Hypothalamus (tissue), 51 donors: ENCODE results near the gene NADSYN1.

Experiments used
- DNase-seq, 51 donors: peaks; one replicate each; lab custom pipeline; 2025; lab: John Stamatoyannopoulos, UW

NADSYN1 gene

DNA sequence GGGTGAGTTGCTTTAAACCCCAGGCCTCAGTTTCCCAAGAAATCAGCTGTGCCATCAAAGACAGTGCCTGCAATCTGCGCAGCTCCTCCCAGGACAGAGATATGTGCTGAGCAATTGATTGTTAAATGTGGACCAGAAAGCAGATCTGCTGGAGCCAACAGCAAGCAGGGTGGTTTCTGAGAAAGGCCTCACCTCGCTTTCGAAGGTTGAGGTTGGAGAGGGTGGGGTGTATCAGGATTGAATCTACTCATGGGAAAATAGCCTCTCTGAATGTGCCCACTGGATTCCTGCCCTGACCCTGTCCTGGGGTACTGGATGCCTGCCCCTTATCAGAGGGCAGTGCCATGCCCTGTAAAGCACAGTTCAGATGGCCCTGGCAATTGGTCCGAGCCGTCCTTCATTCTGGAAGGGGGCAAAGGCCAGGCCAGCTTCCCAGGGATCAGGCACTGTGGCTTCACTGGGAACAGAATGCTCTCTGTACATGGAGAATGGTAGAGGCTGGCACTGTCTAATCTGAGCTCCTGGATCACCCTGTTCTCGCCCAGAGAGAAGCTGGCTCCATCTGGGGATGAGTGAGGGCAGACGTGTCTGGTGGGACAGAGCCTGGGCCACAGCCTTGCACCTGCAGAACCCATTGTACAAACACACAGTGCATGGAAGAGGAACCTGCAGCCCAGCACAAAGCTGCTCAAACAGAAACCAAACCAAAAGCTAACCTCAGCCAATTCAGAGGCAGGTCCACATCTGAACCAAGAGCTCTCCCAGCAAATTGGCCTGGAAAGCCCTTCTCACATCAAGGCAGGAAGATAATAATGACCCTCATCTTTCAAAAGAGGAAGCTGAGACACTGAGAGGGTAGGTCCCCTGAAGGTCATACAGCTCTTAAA lies 20.0 kb upstream of the NADSYN1 start:
- DNase-seq = peak in 34 of 51 donors; percentile 8 to 82 (median 46)

DNA sequence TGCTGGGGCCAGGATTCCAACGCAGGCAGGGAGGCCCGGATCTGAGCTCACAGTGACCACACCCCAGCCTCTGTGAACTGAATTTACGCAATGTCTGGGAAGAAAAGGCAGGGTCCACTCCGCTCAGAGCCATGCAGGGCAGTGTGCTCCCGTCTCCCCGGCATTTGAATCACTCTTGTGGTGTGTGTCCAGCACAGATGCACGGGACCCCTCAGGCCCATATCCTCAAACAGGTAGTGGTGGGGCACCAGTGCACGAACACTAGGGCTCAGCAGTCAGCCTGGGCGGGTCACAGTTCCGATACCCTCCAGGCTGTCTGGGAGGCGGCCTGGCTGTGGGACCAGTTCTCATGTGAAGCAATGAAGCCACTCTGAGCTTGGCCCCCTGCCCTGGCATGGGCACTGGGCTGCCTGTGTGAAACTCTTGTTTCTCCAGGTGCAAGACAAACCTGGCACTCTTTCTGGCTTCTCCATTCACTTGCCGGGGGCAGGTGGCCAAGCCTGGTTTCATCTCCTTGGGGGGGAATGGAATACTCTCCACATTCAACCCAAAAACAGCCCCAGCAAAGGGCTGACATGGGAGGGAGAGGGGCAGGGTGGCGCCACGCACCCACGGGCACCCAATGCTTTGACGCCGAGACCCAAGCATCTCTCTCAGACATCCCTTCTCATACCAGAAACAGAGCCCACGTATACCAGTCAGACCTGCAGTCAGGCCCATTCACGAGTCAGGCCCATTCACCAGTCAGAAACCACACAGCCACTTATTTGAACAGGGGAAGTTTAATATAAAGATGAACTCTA lies 19.2 kb upstream of the NADSYN1 start:
- peak in 7 of 51 donors; percentile 11 to 60 (median 23) for DNase-seq

DNA sequence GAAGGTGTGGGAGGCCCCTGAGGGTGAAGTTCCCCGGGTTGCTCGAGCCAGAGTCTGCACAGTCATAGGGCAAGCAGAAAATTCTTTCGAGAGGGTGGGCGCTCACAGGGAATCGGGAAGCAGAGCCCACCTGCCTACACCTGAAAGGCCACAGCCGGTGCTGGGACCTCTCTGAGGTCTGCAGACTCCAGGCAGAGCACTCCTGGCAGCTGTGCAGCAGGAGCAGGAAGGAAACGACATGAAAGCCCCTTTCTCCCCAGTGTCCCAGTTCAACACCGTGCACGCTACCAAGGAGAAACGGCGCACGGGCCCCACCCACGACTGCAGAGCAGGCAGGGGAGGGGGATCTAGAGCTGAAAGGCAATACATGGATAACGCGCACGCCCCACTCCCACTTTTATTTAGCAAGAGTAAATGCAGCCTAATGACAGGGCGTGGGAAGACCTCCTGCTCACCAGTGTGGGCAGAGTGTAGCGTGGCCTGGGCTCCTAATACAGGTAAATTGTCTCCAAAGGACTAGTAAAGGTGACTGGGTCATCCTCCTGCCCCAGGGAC lies 18.4 kb upstream of the NADSYN1 start:
- no peak for DNase-seq

DNA sequence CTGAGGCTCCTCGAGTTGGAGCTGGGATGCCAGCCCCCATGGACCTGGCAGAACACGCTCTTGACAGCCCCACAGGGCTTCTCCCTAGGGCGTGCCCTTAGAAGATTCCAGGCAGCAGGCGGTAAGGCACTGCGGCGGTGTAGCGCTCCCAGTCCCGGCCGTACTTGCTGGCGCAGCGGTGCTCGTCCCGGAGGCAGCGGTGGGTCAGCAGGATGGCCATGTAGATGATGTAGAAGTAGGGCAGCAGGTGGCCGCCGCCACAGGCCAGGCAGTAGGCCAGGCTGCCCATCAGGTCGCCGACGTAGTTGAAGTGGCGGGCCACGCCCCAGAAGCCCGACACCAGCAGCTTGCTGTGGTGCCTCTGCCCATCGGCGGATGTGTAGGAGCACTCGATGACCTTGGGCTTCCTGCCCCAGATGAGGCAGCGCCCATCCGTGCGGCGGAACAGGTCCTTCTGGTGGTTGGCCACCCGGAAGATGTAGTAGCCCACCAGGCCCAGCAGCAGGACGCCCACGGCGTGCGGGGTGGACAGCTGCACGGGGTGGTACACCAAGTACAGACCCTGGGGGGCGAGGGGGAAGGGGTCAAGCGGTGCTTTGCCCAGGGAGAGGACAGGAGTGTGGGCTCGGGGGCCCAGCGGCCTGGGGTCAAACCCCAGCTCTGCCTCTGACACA lies 17.6 kb upstream of the NADSYN1 start:
- no peak for DNase-seq

DNA sequence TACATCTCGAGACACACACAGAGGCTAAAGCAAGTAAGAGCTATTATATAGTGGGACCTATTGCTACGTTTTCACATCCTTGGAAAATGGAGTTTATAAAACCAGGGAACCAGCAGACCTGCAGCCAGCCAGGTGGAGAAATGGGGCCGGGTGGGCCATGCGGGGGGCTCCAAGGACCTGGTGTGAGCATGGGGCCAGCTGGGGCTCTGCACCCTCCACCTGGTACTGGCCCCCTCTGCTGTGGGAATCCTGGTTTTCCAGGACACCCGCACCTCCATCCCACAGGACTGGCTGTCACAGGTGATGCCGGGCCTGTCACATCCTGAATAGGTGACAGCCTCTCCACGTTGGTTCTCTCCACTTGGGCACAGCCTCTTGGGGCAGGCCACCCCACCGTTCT lies 16.1 kb upstream of the NADSYN1 start:
- no peak for DNase-seq

DNA sequence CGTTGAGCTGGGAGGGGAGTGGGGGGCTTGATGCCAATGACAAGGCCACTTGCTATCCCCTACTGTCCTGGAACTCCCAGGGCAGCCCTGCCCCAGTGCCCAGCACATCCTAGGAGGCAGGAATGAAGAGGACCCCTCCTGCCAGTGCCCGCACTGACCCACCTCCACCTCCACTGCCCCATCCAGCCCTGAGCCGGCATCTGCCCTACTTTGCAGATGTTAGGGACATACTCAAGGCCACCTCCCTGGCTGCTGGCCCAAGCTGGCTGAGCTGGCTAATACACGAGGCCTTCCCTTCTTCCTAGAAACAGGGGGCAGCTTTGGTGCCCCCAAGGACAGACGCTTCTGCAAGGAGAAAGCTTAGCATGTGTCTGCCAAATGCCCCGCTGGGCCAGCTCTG lies 15.6 kb upstream of the NADSYN1 start:
- DNase-seq = no peak

DNA sequence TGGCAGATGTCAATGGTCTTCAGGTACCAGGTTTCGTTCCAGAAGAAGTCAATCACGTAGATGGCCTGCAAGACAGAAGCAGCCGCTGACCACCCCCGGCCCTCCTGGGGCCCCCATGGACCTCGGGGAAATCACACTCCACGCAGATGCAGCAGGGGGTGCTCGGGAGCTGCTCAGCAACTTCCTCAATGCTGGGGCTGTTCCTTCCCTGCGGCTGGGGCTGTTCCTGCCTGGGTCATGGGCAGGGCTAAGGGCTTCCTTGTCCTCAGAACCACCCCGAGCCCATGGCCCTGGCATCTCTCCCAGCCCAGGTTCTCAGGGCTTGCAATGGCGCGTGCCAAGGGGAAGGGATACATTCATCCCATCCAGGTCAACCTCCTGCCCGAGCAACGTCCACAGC lies 15.1 kb upstream of the NADSYN1 start:
- DNase-seq = no peak

DNA sequence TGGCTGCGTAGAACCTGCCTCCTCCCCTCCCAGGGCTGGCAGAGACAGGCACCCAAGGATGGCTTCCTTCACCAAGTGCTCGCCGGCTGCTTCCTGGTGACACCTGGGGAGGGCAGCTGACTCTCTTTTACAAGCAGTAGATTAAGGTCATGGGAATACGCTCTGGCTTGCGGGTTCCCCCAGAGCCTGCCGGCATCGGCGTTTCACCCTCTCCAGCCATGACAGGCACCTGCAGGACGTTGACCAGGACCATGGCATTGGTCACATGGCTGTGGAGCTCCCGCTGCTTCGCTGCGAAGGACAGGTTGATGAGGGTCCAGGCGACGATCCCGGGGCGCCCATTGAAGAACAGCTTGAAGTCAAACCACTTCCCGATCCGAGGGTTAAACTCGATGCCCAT lies 14.4 kb upstream of the NADSYN1 start:
- no peak for DNase-seq

DNA sequence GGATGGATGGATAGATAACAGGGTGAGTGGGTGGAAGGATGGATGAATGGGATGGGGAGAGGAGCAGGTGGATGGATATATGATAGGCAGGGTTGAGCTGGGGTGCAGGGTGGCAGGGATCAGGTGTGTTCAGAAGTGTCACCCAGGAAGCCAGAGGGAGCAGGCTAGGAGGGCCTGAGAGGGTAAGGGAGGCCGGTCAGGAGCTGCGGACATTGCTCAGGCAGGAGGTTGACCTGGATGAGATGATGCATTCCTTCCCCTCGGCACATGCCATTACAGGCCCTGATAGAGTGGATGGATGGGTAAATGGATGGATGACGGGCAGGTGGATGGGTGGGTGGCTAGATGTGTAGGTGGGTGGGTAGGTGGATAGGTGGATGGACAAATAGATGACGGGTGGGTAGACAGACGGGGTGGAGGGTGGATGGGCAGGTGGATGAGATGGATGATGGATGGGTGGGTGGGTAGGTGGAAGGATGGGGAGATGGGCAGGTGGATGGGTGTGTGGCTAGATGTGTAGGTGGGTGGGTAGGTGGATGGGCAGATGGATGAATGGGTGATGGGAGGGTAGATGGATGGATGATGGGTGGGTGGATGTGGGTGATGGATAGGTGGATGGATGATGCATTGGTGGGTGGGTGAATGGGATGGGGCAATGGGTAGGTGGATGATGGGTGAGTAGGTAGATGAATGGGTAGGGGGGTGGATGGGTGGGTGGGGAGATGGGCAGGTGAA lies 12.8 kb upstream of the NADSYN1 start:
- DNase-seq = no peak

DNA sequence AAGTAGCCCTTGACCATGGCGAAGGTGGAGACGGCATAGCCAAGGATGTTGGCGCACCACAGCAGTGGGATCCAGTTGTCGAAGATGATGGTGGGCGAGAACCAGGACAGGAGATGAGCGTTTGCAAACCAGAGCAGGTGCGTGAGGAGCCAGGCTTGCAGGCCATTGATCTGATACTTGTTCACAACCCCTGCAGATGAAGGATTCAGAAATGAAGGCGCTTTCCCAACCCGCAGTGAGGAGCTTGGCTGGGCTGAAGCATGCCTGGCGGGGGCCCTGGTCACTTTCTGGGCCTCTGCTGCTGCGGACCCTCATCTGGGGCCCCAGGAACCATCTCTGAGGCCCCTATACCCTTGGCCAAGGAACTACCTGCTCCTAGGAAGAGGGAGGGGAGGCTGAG lies 11.8 kb upstream of the NADSYN1 start:
- no peak for DNase-seq

DNA sequence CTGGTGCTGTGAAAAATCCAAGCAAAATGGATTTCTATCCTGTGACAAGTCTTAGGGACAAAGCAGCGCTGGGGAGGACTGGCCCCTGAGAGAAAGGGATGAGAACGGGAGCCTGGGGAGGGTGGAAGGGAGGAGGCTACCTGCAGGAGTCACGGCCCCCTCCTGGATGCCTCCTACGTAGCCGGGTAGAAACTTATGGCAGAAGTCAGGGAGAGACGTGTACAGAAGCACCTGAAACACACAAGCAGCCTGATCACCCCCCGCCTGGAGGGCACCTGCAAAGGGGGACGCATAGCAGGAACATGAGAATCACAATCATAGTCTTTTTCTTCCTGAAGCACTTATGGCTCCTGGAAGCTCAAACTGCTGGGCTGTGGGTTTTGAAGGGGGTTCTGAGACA lies 10.9 kb upstream of the NADSYN1 start:
- no peak for DNase-seq

DNA sequence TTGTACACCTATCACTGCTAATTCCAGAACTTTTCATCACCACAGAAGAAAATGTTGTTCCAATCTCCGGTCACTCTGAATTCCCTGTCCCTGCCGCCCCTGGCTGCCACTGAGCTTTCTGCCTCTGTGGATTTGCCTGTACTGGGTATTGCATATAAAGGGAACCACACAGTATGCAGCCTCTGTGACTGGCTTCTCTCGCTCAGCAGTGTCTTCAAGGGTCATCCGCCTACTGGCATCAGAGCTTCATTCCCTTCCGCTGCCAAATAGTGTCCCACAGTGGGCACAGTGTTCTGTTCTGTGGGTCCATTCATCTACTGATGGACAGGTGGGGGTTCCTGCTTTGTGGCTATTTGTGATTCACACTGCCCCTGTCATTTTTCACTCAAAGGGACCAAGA lies 10.1 kb upstream of the NADSYN1 start:
- DNase-seq = peak in 3 of 51 donors; percentile 18 to 46 (median 36)

DNA sequence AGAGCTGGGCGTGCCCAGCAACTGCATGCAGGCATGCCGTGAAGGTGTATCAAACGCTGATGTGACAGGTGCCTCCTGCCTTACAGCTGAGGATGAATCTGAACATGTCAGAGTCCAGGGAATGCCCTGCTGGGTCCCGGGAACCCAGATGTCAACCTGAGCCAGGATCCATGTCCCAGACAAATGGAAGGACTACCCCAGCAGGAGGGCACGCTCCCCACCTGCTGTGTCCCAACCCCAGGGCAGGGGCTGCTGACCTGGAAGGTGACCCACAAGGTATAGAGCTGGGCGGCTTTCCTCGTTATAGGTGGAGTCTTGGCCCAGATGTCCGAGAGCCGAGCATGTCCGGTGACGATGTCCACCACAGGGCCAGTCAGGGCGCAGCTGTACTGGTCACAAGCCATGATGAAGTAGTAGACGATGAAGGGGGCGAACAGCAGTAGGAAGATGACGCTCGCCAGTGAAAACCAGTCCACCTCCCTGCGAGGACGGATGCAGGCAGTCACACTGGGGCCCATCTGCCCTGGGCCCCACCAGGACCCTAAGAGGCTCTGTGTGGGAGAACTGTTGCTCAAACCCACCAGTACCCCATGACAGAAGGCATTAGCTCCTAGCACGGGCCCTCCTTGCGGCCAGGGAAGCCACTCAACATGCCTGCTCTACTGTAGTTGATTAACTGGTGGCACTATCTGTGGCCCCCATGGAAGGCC lies 9.1 kb upstream of the NADSYN1 start:
- no peak for DNase-seq

DNA sequence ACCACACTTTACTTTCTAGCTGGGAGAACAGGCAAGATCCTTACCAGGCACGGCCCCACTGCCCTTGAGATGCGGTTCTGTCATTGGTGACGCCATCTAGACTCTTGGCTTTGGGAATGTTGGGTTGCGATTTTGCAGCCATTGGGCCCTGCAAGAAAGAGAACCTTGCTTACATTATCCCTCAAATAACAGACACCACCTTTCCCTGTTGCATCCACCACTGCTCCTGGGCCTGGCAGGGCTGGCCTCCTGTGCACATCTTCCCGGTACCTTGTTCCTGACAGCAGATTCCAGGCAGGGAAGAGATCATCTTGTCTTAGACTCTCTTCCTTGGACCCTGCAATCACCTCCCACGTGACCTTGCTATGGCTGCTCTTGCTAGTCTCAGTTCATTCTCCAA lies 8.2 kb upstream of the NADSYN1 start:
- DNase-seq = no peak

DNA sequence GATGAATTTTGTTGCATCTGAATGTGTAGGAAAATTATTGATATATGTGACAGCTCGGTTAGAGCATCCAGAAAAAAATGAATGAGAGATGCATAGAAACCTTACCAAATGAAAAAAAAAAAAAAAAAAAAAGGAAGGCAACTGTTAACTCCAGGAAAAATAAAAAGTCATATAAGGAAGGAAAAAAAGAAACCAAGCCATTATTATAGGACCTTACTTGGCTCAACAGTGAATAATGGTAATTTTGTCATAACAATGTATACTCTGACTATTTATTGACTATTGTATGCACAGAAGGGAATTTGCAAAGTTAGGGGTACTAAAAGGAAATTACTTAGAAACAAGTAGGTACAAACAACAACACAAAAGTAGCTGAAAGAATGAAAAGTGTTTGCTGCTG lies 6.9 kb upstream of the NADSYN1 start:
- no peak for DNase-seq

DNA sequence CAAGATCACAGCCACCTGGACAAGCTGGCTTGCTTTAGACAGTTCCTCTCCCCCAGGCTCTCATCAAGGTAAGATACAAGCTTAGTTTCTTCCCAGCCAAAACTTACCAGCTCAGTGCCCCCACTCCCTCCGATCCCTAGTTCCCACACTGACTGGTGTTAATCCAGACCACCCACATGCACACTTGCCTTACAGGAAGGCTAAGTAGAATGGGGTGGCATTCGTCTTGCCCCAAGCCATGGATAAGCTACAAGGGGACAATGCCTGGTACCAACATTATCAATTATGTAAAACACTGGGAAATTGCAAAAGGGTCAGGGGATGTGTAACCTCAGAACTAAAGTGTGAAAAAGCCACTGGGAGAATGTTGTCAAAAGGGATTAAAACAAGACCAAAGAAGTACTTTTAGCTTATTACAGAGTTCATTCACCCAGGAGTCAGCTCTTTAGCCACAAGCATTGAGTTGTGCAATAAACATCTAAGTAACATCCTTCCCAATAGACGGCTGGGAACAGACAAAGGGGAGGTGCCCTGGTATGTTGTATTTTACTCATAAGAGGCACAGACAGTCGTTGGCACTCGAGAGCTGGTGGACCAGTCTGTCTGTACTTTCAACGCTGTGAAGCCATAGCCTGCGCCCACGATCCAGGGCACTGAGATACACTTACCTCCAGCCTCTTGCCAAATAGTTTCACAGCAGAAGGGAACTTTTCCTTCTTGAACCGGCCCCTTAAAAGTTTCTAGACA lies 5.9 kb upstream of the NADSYN1 start:
- DNase-seq = peak in 1 of 51 donors; percentile 56

DNA sequence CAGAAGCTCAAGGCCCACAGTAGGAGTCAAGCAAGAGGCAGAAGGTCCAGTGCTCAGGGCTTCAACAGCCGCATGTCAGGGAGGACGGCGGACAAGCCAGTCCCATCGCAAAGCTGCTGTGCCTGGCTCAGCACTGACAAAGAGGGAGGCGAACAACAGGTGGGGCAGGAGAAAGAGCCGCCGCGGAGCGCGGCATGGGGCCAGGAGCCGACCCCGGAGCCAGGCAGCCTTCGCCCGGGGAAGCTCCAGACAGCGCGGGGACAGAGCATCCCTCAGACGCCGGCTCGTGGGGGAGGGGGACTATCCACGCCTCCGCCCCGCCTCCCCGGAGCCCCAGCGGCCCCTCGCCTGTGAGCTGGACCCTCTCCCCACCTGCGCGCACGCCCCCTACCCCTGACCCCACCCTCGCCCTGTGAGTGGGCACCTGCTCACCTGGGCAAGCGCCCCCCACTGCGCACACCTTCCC lies 5.2 kb upstream of the NADSYN1 start:
- peak in 15 of 51 donors; percentile 34 to 71 (median 58) for DNase-seq

DNA sequence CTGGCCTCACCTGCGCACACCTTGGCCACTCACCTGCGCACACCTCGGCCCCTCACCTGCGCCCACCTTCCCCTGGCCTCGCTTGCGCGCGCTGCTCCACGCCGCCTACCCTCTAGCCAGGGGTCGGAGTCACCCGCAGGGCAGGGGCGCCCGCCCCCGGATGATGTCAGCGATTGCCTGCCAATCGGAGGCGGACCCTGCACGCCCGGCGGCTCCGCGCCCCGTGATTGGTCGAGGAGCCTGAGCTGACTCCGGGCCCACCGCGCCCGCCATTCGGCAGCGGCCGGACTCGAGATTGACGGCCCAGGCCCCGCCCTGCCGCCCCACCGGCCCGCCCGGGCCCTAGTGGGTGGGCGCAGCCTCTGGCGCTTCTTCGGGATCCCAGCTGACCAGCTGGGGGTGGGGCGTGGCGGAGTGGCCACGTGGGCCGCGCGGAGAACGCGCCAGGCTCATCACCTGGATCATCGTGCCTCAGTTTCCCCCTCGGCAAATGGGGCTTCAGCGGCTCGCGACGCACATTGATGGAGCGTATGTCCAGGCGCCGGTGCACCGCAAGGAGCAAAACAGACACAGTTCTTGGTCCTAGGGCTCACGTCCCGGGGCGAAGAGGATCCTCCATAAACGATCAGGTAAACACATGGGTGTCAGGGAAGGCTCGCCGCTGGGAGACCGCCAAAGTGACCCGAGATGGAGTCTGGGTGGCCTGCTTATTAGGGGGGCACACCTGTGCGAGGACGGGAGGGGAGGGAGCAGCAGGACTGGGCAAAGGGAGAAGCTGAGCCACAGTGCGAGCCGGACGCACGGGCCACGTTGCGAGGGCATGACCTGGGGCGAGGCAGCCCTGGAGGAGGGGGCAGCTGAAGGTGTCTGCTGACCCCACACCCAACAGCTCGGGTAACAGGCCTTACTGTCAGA lies 4.5 kb upstream of the NADSYN1 start, which contains the start of gene DHCR7:
DHCR7 (minus strand) TSS at position 137 of the 915 bp plus-strand sequence. CDS start 3,441 bp downstream, outside the sequence.
- DNase-seq = peak; percentile 35 to 99 (median 94)
